ENCODE data around the gene SYNGR3. TPM values are rescaled to one million over a fixed set of nuclear protein-coding genes. Genes with fewer than 3 reads are reported as not detected.

The SYNGR3 gene
- total and polyA plus RNA-seq, 2 of the 13 experiments (the other 11 are each of a cell fraction or from before 2014, with no cell fraction given) = 0.97 to 5.7 TPM

DNA sequence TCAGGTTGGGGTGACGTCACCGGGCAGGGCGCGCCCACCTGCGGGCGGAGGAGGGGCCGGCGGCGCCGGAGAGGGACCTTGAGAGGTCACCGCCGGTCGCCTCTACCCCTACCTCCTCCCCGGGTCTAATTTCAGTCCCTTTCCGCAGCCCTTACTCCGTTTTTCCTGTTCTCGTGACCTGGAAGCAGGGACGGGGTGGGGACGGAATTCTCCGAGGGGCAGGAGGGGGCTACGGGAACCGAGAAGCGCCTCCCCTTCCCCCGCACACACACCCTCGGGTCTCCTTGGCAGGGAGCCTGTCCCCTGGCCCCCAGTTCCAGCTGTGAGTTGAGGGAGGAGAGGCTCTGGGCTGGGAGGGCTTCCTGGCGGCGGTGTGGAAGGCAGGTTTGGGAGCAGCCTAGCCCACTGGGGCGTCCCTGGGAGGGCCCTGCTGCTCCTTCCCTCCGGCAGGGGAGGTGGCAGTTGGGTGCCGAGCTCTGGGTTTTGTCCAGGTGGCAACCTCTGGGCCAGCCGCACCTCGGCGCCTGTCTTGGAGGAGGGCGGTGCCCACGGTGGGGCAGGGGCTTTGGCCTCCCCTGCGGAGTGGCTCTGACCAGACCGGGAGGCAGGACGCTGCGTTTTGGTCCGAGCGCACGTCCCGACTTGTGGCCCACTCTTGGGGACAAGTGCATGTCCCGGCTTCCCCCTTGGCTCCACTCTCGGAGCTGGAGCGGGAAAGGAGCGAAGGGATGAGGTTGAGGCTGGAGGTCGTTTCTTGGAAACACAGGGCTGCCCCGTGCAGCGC is 773 bp downstream of the SYNGR3 start (continued):
- no peak; the same call in 1 of the 2 replicates for TF ChIP-seq PATZ1 (CRISPR knock-in tag; IDR thresholded peaks at IDR 0.05)
- TF ChIP-seq NFIB (CRISPR knock-in tag; IDR thresholded peaks at IDR 0.05; ENCODE audit: borderline replicate concordance) = no peak
- TF ChIP-seq MEIS1 (CRISPR knock-in tag; IDR thresholded peaks at IDR 0.05; ENCODE audit: borderline replicate concordance) = no peak
- TF ChIP-seq IRF2 (CRISPR knock-in tag; IDR thresholded peaks at IDR 0.05) = no peak
- TF ChIP-seq ZSCAN9 (CRISPR knock-in tag; IDR thresholded peaks at IDR 0.05; ENCODE audit: borderline replicate concordance) = no peak
- TF ChIP-seq MYNN (CRISPR knock-in tag; IDR thresholded peaks at IDR 0.05; ENCODE audit: low read depth) = 0 out of 2 replicates have a peak, but pooled peaks have one; percentile 57
- no peak for TF ChIP-seq MEIS2 (CRISPR knock-in tag; IDR thresholded peaks at IDR 0.05)
- no peak for TF ChIP-seq HOXD1 (CRISPR knock-in tag; IDR thresholded peaks at IDR 0.05)
- TF ChIP-seq, protein P1, sequence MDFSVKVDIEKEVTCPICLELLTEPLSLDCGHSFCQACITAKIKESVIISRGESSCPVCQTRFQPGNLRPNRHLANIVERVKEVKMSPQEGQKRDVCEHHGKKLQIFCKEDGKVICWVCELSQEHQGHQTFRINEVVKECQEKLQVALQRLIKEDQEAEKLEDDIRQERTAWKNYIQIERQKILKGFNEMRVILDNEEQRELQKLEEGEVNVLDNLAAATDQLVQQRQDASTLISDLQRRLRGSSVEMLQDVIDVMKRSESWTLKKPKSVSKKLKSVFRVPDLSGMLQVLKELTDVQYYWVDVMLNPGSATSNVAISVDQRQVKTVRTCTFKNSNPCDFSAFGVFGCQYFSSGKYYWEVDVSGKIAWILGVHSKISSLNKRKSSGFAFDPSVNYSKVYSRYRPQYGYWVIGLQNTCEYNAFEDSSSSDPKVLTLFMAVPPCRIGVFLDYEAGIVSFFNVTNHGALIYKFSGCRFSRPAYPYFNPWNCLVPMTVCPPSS (IDR thresholded peaks at IDR 0.05) = no peak
- TF ChIP-seq FOXA3 (CRISPR knock-in tag; IDR thresholded peaks at IDR 0.05) = 0 out of 2 replicates have a peak, but pooled peaks have one; percentile 13
- TF ChIP-seq ZNF713 (CRISPR knock-in tag; IDR thresholded peaks at IDR 0.05) = no peak
- no peak for TF ChIP-seq CBX1 (IDR thresholded peaks at IDR 0.05; ENCODE audit: low read depth)
- TF ChIP-seq, protein P2, sequence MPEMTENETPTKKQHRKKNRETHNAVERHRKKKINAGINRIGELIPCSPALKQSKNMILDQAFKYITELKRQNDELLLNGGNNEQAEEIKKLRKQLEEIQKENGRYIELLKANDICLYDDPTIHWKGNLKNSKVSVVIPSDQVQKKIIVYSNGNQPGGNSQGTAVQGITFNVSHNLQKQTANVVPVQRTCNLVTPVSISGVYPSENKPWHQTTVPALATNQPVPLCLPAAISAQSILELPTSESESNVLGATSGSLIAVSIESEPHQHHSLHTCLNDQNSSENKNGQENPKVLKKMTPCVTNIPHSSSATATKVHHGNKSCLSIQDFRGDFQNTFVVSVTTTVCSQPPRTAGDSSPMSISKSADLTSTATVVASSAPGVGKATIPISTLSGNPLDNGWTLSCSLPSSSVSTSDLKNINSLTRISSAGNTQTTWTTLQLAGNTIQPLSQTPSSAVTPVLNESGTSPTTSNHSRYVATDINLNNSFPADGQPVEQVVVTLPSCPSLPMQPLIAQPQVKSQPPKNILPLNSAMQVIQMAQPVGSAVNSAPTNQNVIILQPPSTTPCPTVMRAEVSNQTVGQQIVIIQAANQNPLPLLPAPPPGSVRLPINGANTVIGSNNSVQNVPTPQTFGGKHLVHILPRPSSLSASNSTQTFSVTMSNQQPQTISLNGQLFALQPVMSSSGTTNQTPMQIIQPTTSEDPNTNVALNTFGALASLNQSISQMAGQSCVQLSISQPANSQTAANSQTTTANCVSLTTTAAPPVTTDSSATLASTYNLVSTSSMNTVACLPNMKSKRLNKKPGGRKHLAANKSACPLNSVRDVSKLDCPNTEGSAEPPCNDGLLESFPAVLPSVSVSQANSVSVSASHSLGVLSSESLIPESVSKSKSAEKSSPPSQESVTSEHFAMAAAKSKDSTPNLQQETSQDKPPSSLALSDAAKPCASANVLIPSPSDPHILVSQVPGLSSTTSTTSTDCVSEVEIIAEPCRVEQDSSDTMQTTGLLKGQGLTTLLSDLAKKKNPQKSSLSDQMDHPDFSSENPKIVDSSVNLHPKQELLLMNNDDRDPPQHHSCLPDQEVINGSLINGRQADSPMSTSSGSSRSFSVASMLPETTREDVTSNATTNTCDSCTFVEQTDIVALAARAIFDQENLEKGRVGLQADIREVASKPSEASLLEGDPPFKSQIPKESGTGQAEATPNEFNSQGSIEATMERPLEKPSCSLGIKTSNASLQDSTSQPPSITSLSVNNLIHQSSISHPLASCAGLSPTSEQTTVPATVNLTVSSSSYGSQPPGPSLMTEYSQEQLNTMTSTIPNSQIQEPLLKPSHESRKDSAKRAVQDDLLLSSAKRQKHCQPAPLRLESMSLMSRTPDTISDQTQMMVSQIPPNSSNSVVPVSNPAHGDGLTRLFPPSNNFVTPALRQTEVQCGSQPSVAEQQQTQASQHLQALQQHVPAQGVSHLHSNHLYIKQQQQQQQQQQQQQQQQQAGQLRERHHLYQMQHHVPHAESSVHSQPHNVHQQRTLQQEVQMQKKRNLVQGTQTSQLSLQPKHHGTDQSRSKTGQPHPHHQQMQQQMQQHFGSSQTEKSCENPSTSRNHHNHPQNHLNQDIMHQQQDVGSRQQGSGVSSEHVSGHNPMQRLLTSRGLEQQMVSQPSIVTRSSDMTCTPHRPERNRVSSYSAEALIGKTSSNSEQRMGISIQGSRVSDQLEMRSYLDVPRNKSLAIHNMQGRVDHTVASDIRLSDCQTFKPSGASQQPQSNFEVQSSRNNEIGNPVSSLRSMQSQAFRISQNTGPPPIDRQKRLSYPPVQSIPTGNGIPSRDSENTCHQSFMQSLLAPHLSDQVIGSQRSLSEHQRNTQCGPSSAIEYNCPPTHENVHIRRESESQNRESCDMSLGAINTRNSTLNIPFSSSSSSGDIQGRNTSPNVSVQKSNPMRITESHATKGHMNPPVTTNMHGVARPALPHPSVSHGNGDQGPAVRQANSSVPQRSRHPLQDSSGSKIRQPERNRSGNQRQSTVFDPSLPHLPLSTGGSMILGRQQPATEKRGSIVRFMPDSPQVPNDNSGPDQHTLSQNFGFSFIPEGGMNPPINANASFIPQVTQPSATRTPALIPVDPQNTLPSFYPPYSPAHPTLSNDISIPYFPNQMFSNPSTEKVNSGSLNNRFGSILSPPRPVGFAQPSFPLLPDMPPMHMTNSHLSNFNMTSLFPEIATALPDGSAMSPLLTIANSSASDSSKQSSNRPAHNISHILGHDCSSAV (CRISPR knock-in tag; IDR thresholded peaks at IDR 0.05; ENCODE audit: borderline replicate concordance) = no peak
- TF ChIP-seq ZFX (CRISPR knock-in tag; IDR thresholded peaks at IDR 0.05; ENCODE audit: low read depth) = no peak
- no peak for TF ChIP-seq PRDM4 (CRISPR knock-in tag; IDR thresholded peaks at IDR 0.05; ENCODE audit: borderline replicate concordance)

Data from HepG2 (cell line).